Esophagus squamous epithelium (tissue), 5 donors: ENCODE measurements around the gene SH3PXD2A. TPM values are rescaled to one million over a fixed set of nuclear protein-coding genes. Genes with fewer than 3 reads are reported as not detected.

Experiments
- DNase-seq: peaks from one replicate; lab custom pipeline; 2025; lab: John Stamatoyannopoulos, UW
- H3K27ac ChIP-seq, 4 donors: fragments of 200-600 bp; sonication (generic); one replicate each; pipeline ENCODE4 v1.5.1; 2016 to 2019; ENCODE audit warnings: mild to moderate bottlenecking in 1 of 4
- H3K27me3 ChIP-seq, 4 donors: fragments of 200-600 bp; sonication (generic); 1 replicate in 3 of 4; 2 replicates in 1 of 4; pipeline versions ENCODE4 v1.5.1 to v1.6.0; 2017 to 2021; ENCODE audit warnings: antibody characterized with exemption in 1 of 4
- H3K36me3 ChIP-seq, 3 donors: fragments of 200-600 bp; sonication (generic); one replicate each; pipeline ENCODE4 v1.5.1; 2016 to 2019
- H3K4me1 ChIP-seq, 3 donors: fragments of 200-600 bp; sonication (generic); one replicate each; pipeline ENCODE4 v1.5.1; 2017 to 2019
- H3K4me3 ChIP-seq, 4 donors: fragments of 200-600 bp; sonication (generic); 1 replicate in 3 of 4; 2 replicates in 1 of 4; pipeline ENCODE4 v1.5.1; 2016 to 2019; ENCODE audit warnings: mild to moderate bottlenecking in 2 of 4, moderate library complexity in 1 of 4
- H3K9me3 ChIP-seq, 3 donors: fragments of 200-600 bp; sonication (generic); one replicate each; pipeline ENCODE4 v1.5.1; 2016 to 2019
- CTCF ChIP-seq, 6 experiments: fragments of 450-650 bp in 4 of 6; fragments of 200-600 bp in 2 of 6; sonication (generic) in 2 of 6; IDR thresholded peaks; one replicate each; pipeline ENCODE4 v1.5.1; 2016 to 2019; ENCODE audit warnings: antibody characterized with exemption in 6 of 6, mild to moderate bottlenecking in 4 of 6, moderate library complexity in 4 of 6
- POLR2A ChIP-seq, 4 donors: fragments of 450-650 bp; IDR thresholded peaks; one replicate each; pipeline ENCODE4 v1.6.1; 2017; ENCODE audit warnings: antibody characterized with exemption in 4 of 4, mild to moderate bottlenecking in 4 of 4, moderate library complexity in 3 of 4
- WGBS, 2 donors: methylation state at CpG; one replicate each; pipeline ENCODE4 v1.1.5; 2018; 5-methylcytosine and 5-hydroxymethylcytosine counted together
- intact Hi-C: fragments of 100-400 bp; cut with DNase I; formaldehyde crosslinking; loops from one replicate; pipeline ENCODE4 v1.15.0; 2022
- total RNA-seq, 4 donors: library from RNA; depleted of rRNA; stranded (reverse); fragments of >200 nt; gene quantifications; one replicate each; pipeline ENCODE4 v1.1.0, GENCODE V29; 2016
- donor health status: DM: yes; HTN: yes; CAD: no.

Gene SH3PXD2A
- total RNA-seq, 4 donors from 2014 or later: 25.1 to 57.8 (median 42.7) TPM

- H3K4me3 ChIP-seq: peak overlapping the region in 1 of 4 donors; percentile 51
- WGBS, 2 donors: 44 to 64% methylated on average over 3 to 5 of the region's 7 CpGs
- DNase-seq: no peak
- no peaks in the 10 kb centered on the region for H3K27me3 ChIP-seq
- H3K36me3 ChIP-seq: peaks cover 0 to 71% (median 0%) of the 10 kb centered on the region in 3 donors
- TF ChIP-seq CTCF (IDR thresholded peaks at IDR 0.05): no peak
- H3K27ac ChIP-seq: peak overlapping the region; percentile 73 to 88 (median 84)
- H3K9me3 ChIP-seq: no peaks in the 10 kb centered on the region
- intact Hi-C loops: no loop called here
- peaks cover 5 to 65% (median 36%) of the 10 kb centered on the region in 3 donors for H3K4me1 ChIP-seq
Measured at GRCh38 chr10:103676058-103676785, 179.2 kb downstream of the SH3PXD2A start.

- peak overlapping the region in 1 of 4 donors; percentile 2 for H3K27ac ChIP-seq
Measured at GRCh38 chr10:103673606-103674005, 181.8 kb downstream of the SH3PXD2A start.

DNA sequence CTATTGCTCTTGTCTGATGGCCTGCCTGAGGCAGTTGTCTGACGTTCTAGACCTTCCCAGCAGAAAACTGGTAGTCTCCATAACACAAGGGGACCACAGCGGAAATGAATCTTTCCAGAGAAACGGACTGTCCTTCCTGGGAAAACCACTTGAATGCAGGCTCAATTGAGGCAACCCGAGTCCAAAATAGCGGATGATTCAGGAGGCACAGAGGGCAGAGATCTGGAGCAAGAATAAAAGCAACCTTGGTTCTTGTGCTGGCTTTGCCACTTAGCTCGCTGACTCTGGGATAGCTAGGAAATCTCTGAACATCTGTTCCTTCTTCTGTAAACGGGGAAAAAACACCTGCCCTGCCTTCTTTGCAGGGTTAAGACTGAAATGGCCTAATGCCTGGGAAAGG lies 183.0 kb downstream of the SH3PXD2A start:
- no peak for DNase-seq
- Histone ChIP-seq H3K27me3 (no peaks in the 10 kb centered on the region), H3K27ac (no peak overlapping the region), H3K4me1 (peaks cover 12 to 54% (median 29%) of the 10 kb centered on the region in 3 donors), H3K36me3 (peaks cover 0 to 79% (median 0%) of the 10 kb centered on the region in 3 donors), H3K4me3 (no peak overlapping the region), H3K9me3 (no peaks in the 10 kb centered on the region)
- TF ChIP-seq CTCF (IDR thresholded peaks at IDR 0.05): no peak
- no peak for TF ChIP-seq POLR2A (IDR thresholded peaks at IDR 0.05)
- intact Hi-C loops: no loop called here
- 63 to 67% methylated on average over 4 to 7 of the region's 7 CpGs for WGBS, 2 donors

More at GRCh38 chr10:103673606-103674005, 181.8 kb downstream of the SH3PXD2A start:
- WGBS, 2 donors: 72 to 82% methylated on average over 3 of the region's 3 CpGs
- no peak for DNase-seq
- Histone ChIP-seq H3K27me3 (no peaks in the 10 kb centered on the region), H3K4me3 (no peak overlapping the region), H3K36me3 (peaks cover 0 to 79% (median 0%) of the 10 kb centered on the region in 3 donors), H3K4me1 (peaks cover 11 to 54% (median 32%) of the 10 kb centered on the region in 3 donors), H3K9me3 (no peaks in the 10 kb centered on the region)
- no peak for TF ChIP-seq POLR2A (IDR thresholded peaks at IDR 0.05)
- no peak for TF ChIP-seq CTCF (IDR thresholded peaks at IDR 0.05)
- intact Hi-C loops: no loop called here

GRCh38 chr10:103671126-103671895 lies 184.1 kb downstream of the SH3PXD2A start:
- intact Hi-C loops: no loop called here
- peaks cover 9 to 54% (median 22%) of the 10 kb centered on the region in 3 donors for H3K4me1 ChIP-seq
- WGBS, 2 donors: 79 to 82% methylated on average over 5 to 6 of the region's 10 CpGs

More at GRCh38 chr10:103671126-103671895, 184.1 kb downstream of the SH3PXD2A start:
- no peak for DNase-seq
- Histone ChIP-seq H3K36me3 (peaks cover 0 to 85% (median 0%) of the 10 kb centered on the region in 3 donors), H3K27ac (peak overlapping the region in 1 of 4 donors; percentile 23), H3K9me3 (no peaks in the 10 kb centered on the region), H3K27me3 (no peaks in the 10 kb centered on the region), H3K4me3 (no peak overlapping the region)
- TF ChIP-seq CTCF (IDR thresholded peaks at IDR 0.05) (no peak), POLR2A (IDR thresholded peaks at IDR 0.05) (no peak)
